Renal pelvis (tissue), 4 donors: ENCODE results near the gene HSPA2. TPM values are rescaled to one million over a fixed set of nuclear protein-coding genes. Genes with fewer than 3 reads are reported as not detected.
"Not testable (repeated sequence)": the region's sequence is repeated elsewhere in the genome, so short reads cannot be mapped to it uniquely, and the experiment has no call there.

Experiments used
- DNase-seq: peaks from one replicate; pipeline ENCODE4 v3.0.0-alpha.2; 2013
- polyA plus RNA-seq, 3 donors: library from polyadenylated mRNA; unstranded; fragments of 120-200 nt; gene quantifications; one replicate each; pipeline ENCODE4 v1.2.1, GENCODE V29; 2013; ENCODE audit not compliant: insufficient read length in 3 of 3

The HSPA2 gene
- polyA plus RNA-seq, 3 donors: 16.1 to 20.7 (median 18.6) TPM

- no peak for DNase-seq
Observed at GRCh38 chr14:64550621-64551333, 10.2 kb downstream of the HSPA2 start.

GRCh38 chr14:64554556-64554955 is 14.0 kb downstream of the HSPA2 start:
- no peak for DNase-seq

GRCh38 chr14:64556526-64556925 is 16.0 kb downstream of the HSPA2 start:
- no peak for DNase-seq

- not testable (repeated sequence) for DNase-seq
Observed at GRCh38 chr14:64558216-64558615, 17.7 kb downstream of the HSPA2 start.

GRCh38 chr14:64561631-64562030 is 21.1 kb downstream of the HSPA2 start:
- no peak for DNase-seq

GRCh38 chr14:64562436-64562835 is 21.9 kb downstream of the HSPA2 start:
- DNase-seq: no peak

- DNase-seq: no peak
Observed at GRCh38 chr14:64563696-64564095, 23.2 kb downstream of the HSPA2 start.

- DNase-seq: no peak
Observed at GRCh38 chr14:64566651-64567122, 26.1 kb downstream of the HSPA2 start.

- no peak for DNase-seq
Observed at GRCh38 chr14:64569138-64569631, 28.6 kb downstream of the HSPA2 start.

GRCh38 chr14:64569646-64570045 is 29.1 kb downstream of the HSPA2 start:
- DNase-seq: not testable (repeated sequence)

- DNase-seq: no peak
Observed at GRCh38 chr14:64572386-64573104, 32.0 kb downstream of the HSPA2 start.

GRCh38 chr14:64573109-64573508 is 32.6 kb downstream of the HSPA2 start:
- no peak for DNase-seq

GRCh38 chr14:64574371-64575107 is 34.0 kb downstream of the HSPA2 start:
- DNase-seq: no peak

- no peak for DNase-seq
Observed at GRCh38 chr14:64577211-64577610, 36.7 kb downstream of the HSPA2 start.

- peak; percentile 34 for DNase-seq
Observed at GRCh38 chr14:64580467-64580866, 39.9 kb downstream of the HSPA2 start.

GRCh38 chr14:64581363-64581762 is 40.8 kb downstream of the HSPA2 start:
- DNase-seq: no peak

- no peak for DNase-seq
Observed at GRCh38 chr14:64581817-64582216, 41.3 kb downstream of the HSPA2 start.

- DNase-seq: no peak
Observed at GRCh38 chr14:64584190-64584589, 43.6 kb downstream of the HSPA2 start.

GRCh38 chr14:64591809-64592208 is 51.3 kb downstream of the HSPA2 start:
- no peak for DNase-seq
